GM12878 (cell line): ENCODE measurements around the gene HOXB1. TPM values are rescaled to one million over a fixed set of nuclear protein-coding genes. Genes with fewer than 3 reads are reported as not detected.

Experiments
- ATAC-seq: fragments of 200-7000 bp; cut with Tn5 transposase; 3 replicates; pipeline ENCODE4 v1.9.1; 2020; ENCODE audit warnings: mild to moderate bottlenecking, moderate library complexity
- BruUV-seq: library from RNA; stranded (reverse); fragments of 400-500 nt; replicated peaks from 2 replicates; lab custom pipeline; 2021; lab: Mats Ljungman, UMichigan
- CTCF ChIA-PET: fragments of 300-600 bp; sonication (Branson Sonifier 250); formaldehyde crosslinking; extraction: SDS; loops from one replicate; lab custom pipeline; 2021; ENCODE audit warnings: inconsistent platforms; lab: Yijun Ruan, JAX
- POLR2A ChIA-PET: fragments of 350-600 bp; formaldehyde crosslinking; extraction: SDS; loops from one replicate; lab custom pipeline; 2021; ENCODE audit warnings: inconsistent platforms; lab: Charles Lee
- RAD21 ChIA-PET: fragments of 300-600 bp; sonication (Branson Sonifier 250); formaldehyde crosslinking; loops from one replicate; lab custom pipeline; 2023; ENCODE audit warnings: antibody characterized with exemption; ENCODE audit not compliant: unreplicated experiment; lab: Charles Lee
- SMC1A ChIA-PET: fragments of 300-600 bp; sonication (Branson Sonifier 250); formaldehyde crosslinking; loops from one replicate; lab custom pipeline; 2023; ENCODE audit not compliant: unreplicated experiment, uncharacterized antibody; lab: Charles Lee
- DNase-seq: peaks from one replicate; pipeline ENCODE4 v3.0.0-alpha.2; 2011; ENCODE audit warnings: low read depth, low spot score
- FAIRE-seq: peaks from 3 replicates; lab custom pipeline; 2011; peaks lifted over from hg19 to GRCh38; lab: Jason Lieb, UNC
- H2AFZ ChIP-seq: 2 replicates; pipeline ENCODE4 v1.6.0; 2011; ENCODE audit warnings: low read depth, low read length, control low read depth; ENCODE audit not compliant: control insufficient read depth
- H3K27ac ChIP-seq: 2 replicates; pipeline ENCODE4 v1.5.1; 2011; ENCODE audit warnings: control low read depth; ENCODE audit not compliant: control insufficient read depth, insufficient read depth
- H3K27me3 ChIP-seq, 2 experiments: replicated peaks in 1 of 2; 2 replicates each; pipeline versions ENCODE4 v1.6.0 to v1.6.1; 2011; ENCODE audit warnings: low read length in 1 of 2; ENCODE audit not compliant: control insufficient read depth in 2 of 2, insufficient read depth in 2 of 2
- H3K36me3 ChIP-seq, 2 experiments: 2 replicates each; pipeline ENCODE4 v1.5.1; 2011; ENCODE audit warnings: low read length in 1 of 2; ENCODE audit not compliant: control insufficient read depth in 2 of 2, insufficient read depth in 2 of 2
- H3K4me1 ChIP-seq: 2 replicates; pipeline ENCODE4 v1.6.1; 2011; ENCODE audit warnings: mild to moderate bottlenecking, low read length, moderate library complexity, mixed read lengths; ENCODE audit not compliant: control insufficient read depth, insufficient read depth
- H3K4me2 ChIP-seq: 2 replicates; pipeline ENCODE4 v1.6.0; 2011; ENCODE audit warnings: control low read depth; ENCODE audit not compliant: control insufficient read depth, insufficient read depth
- H3K4me3 ChIP-seq: fragments of 200-600 bp; sonication (generic); 2 replicates; pipeline ENCODE4 v1.5.1; 2016
- H3K79me2 ChIP-seq: 2 replicates; pipeline ENCODE4 v1.6.0; 2011; ENCODE audit warnings: low read length; ENCODE audit not compliant: control insufficient read depth, insufficient read depth
- H3K9ac ChIP-seq: 2 replicates; pipeline ENCODE4 v1.8.0; 2011; ENCODE audit warnings: low read length, control low read depth, mixed read lengths; ENCODE audit not compliant: control insufficient read depth, insufficient read depth
- H3K9me3 ChIP-seq: replicated peaks from 3 replicates; pipeline ENCODE4 v1.5.1; 2011; ENCODE audit warnings: mild to moderate bottlenecking, low read length; ENCODE audit not compliant: control insufficient read depth, insufficient read depth
- H4K20me1 ChIP-seq: 2 replicates; pipeline ENCODE4 v1.6.0; 2011; ENCODE audit not compliant: control insufficient read depth, insufficient read depth
- BHLHE40 ChIP-seq, 2 experiments: fragments of 450-650 bp in 1 of 2; IDR thresholded peaks; 2 replicates each; pipeline ENCODE4 v1.6.1; 2011 to 2017; ENCODE audit warnings: low read depth in 2 of 2, borderline replicate concordance in 1 of 2, improper control_type of control experiment in 1 of 2, low read length in 1 of 2, mild to moderate bottlenecking in 1 of 2
- CHD4 ChIP-seq: fragments of 200-600 bp; sonication (generic); IDR thresholded peaks from 2 replicates; pipeline ENCODE4 v1.6.1; 2016; ENCODE audit warnings: mild to moderate bottlenecking
- GATAD2B ChIP-seq: fragments of 450-650 bp; conservative IDR thresholded peaks from 2 replicates; pipeline ENCODE4 v1.6.1; 2017; ENCODE audit warnings: low read depth, mild to moderate bottlenecking, moderate library complexity
- MEF2A ChIP-seq: IDR thresholded peaks from 2 replicates; pipeline ENCODE4 v1.6.1; 2011; ENCODE audit warnings: low read depth, mild to moderate bottlenecking, low read length, moderate library complexity; ENCODE audit not compliant: insufficient read depth
- MEF2B ChIP-seq: fragments of 450-650 bp; IDR thresholded peaks from 2 replicates; pipeline ENCODE4 v1.6.1; 2018; ENCODE audit warnings: mild to moderate bottlenecking, moderate library complexity; ENCODE audit not compliant: partially characterized antibody, poor library complexity, severe bottlenecking
- RAD51 ChIP-seq: fragments of 450-650 bp; IDR thresholded peaks from 2 replicates; pipeline ENCODE4 v1.6.1; 2016; ENCODE audit warnings: moderate library complexity, mild to moderate bottlenecking, inconsistent platforms
- RUNX3 ChIP-seq: IDR thresholded peaks from 2 replicates; pipeline ENCODE4 v1.6.1; 2012; ENCODE audit warnings: low read length, inconsistent platforms
- SMARCA5 ChIP-seq: fragments of 450-650 bp; IDR thresholded peaks from 2 replicates; pipeline ENCODE4 v1.6.1; 2017; ENCODE audit warnings: mild to moderate bottlenecking
- SUPT20H ChIP-seq: IDR thresholded peaks from 2 replicates; pipeline ENCODE4 v1.6.1; 2011; ENCODE audit warnings: low read depth, mild to moderate bottlenecking, low read length, moderate library complexity, borderline replicate concordance; ENCODE audit not compliant: control insufficient read depth
- ZNF24 ChIP-seq: fragments of 450-650 bp; IDR thresholded peaks from 2 replicates; pipeline ENCODE4 v1.6.1; 2017; ENCODE audit warnings: antibody characterized with exemption, mild to moderate bottlenecking
- ZNF274 ChIP-seq: IDR thresholded peaks from one replicate; pipeline ENCODE4 v1.8.0; 2011; ENCODE audit not compliant: insufficient read length, insufficient read depth
- WGBS: methylation state at CpG from one replicate; pipeline ENCODE4 v1.1.6; 2016; ENCODE audit warnings: low lambda C conversion rate; ENCODE audit not compliant: insufficient replicate concordance, insufficient coverage; ENCODE audit errors: missing lambda C conversion rate; 5-methylcytosine and 5-hydroxymethylcytosine counted together
- in situ Hi-C: fragments of 300-500 bp; cut with MboI; formaldehyde crosslinking; loops from 9 replicates; pipeline ENCODE4 v1.14.3; 2018; ENCODE audit warnings: mixed read lengths
- intact Hi-C: fragments of 100-400 bp; cut with micrococcal nuclease; formaldehyde crosslinking; loops from one replicate; pipeline ENCODE4 v1.14.2; 2022; ENCODE audit not compliant: unreplicated experiment
- polyA plus RNA-seq, 11 experiments: library from polyadenylated mRNA; depleted of rRNA in 4 of 11; unstranded in 6 of 11; stranded (reverse) in 5 of 11; fragments of >200 nt; fragmentation: Nextera tagmentation in 4 of 11; fragmentation: Illumina TruSeq in 1 of 11; extraction: Ambion mirVana in 4 of 11; extraction: Trizol in 1 of 11; gene quantifications; 1 replicate in 1 of 11; 2 replicates in 10 of 11; pipeline versions ENCODE4 v1.2.1 to v1.2.3, GENCODE V29; 2011 to 2016; ENCODE audit warnings: inconsistent platforms in 2 of 11, missing spikeins in 2 of 11, low read depth in 1 of 11
- total RNA-seq, 4 experiments: library from RNA; depleted of rRNA in 3 of 4; stranded (reverse); fragments of >200 nt in 3 of 4; fragmentation: Illumina TruSeq in 1 of 4; extraction: Trizol in 1 of 4; gene quantifications; 2 replicates each; pipeline versions ENCODE4 v1.2.1 to v1.2.3, GENCODE V29; 2013 to 2021
- TF ChIP-seq, protein P1 (sequence below): fragments of 450-650 bp; formaldehyde crosslinking; IDR thresholded peaks from 2 replicates; pipeline ENCODE4 v1.4.0; 2022; ENCODE audit warnings: mild to moderate bottlenecking, moderate library complexity
- TF ChIP-seq, protein P2 (sequence below): IDR thresholded peaks from 2 replicates; pipeline ENCODE4 v1.6.1; 2011; ENCODE audit warnings: low read depth, mild to moderate bottlenecking, low read length, moderate library complexity, borderline replicate concordance; ENCODE audit errors: extremely low read depth
- TF ChIP-seq, protein P3 (sequence below): fragments of 450-650 bp; IDR thresholded peaks from 2 replicates; pipeline ENCODE4 v1.6.1; 2018; ENCODE audit warnings: borderline replicate concordance, mild to moderate bottlenecking; ENCODE audit not compliant: partially characterized antibody
- TF ChIP-seq, protein P4 (sequence below): IDR thresholded peaks from 2 replicates; pipeline ENCODE4 v1.6.1; 2011; ENCODE audit warnings: borderline replicate concordance, low read depth, mild to moderate bottlenecking, moderate library complexity, mixed read lengths, low read length; ENCODE audit not compliant: insufficient read depth; ENCODE audit errors: extremely low read length

HOXB1 gene
- total and polyA plus RNA-seq, 10 of the 15 experiments (the other 5 are each of a cell fraction or from before 2014, with no cell fraction given): not detected

DNA sequence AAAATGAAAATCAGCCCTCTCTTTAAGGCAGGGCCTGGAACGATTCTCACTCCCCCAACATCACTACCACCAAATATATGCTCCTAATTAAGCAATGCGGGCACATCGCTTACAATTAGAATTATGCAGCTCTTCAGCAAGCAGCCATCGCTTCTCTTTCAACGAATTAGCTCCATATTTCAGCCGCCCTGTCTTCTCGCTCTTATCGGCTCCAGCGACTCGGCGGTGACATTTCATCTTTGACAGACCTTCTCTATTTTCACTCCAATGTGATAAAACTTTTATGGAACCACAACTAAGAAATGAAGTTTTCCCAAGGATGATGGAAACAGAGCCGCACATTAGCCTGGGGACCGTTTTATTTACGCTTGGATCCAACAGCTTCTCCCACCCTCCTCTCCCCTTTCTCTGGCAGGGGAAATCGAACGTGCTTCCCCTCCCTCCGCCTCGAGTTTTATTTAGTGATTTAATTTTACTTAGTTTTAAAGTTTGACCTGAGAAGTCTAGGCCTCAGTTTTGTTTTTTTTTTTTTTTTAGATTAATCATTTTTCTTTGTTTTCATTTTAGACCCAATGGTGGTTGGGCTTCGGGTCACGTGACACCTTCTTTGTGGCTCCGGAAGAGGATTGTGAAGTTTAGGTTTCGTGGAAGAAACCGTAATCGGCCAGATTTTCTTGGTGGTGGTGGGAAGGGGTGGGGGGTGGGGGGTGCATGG, 17.2 kb upstream of the HOXB1 start:
- ChIA-PET SMC1A (interaction anchor here (1.0 to 1.8 kb wide), 3 partner anchors 30 to 196 kb away, joined by 3 to 5 read pairs (median 3); no protein-coding TSS in a partner anchor), CTCF (interaction anchor here (0.7 to 1.1 kb wide), 3 partner anchors 45 to 288 kb away, joined by 3 to 4 read pairs (median 3); no protein-coding TSS in a partner anchor), POLR2A (interaction anchor here (0.6 to 1.7 kb wide), 3 partner anchors 9 to 363 kb away, joined by 3 to 8 read pairs (median 5); no protein-coding TSS in a partner anchor), RAD21 (interaction anchor here (1.3 to 1.4 kb wide), 2 partner anchors 27 to 55 kb away, joined by 3 to 4 read pairs; no protein-coding TSS in a partner anchor)
- H3K79me2 ChIP-seq: peaks cover 2% of the 10 kb centered on the region
- H3K9me3 ChIP-seq: no peaks in the 10 kb centered on the region
- H3K36me3 ChIP-seq: peaks cover 0 to 6% of the 10 kb centered on the region in 2 experiments; a peak in 2 of 4 replicates
- peaks cover 7% of the 10 kb centered on the region for H3K4me1 ChIP-seq
- H3K9ac ChIP-seq: no peak overlapping the region
- 58% methylated on average over 24 of the region's 24 CpGs for WGBS
- in situ Hi-C loops: no loop called here
- H3K27me3 ChIP-seq: no peaks in the 10 kb centered on the region
- no peak overlapping the region for H3K4me3 ChIP-seq
- H4K20me1 ChIP-seq: no peaks in the 10 kb centered on the region
- H3K27ac ChIP-seq: no peak overlapping the region
- no peak overlapping the region for H2AFZ ChIP-seq
- intact Hi-C loops: no loop called here
- BruUV-seq: no TSS peak
- no peak for ATAC-seq
- no peak overlapping the region for H3K4me2 ChIP-seq
- FAIRE-seq: no peak
- no peak for DNase-seq
- TF ChIP-seq, protein P1, sequence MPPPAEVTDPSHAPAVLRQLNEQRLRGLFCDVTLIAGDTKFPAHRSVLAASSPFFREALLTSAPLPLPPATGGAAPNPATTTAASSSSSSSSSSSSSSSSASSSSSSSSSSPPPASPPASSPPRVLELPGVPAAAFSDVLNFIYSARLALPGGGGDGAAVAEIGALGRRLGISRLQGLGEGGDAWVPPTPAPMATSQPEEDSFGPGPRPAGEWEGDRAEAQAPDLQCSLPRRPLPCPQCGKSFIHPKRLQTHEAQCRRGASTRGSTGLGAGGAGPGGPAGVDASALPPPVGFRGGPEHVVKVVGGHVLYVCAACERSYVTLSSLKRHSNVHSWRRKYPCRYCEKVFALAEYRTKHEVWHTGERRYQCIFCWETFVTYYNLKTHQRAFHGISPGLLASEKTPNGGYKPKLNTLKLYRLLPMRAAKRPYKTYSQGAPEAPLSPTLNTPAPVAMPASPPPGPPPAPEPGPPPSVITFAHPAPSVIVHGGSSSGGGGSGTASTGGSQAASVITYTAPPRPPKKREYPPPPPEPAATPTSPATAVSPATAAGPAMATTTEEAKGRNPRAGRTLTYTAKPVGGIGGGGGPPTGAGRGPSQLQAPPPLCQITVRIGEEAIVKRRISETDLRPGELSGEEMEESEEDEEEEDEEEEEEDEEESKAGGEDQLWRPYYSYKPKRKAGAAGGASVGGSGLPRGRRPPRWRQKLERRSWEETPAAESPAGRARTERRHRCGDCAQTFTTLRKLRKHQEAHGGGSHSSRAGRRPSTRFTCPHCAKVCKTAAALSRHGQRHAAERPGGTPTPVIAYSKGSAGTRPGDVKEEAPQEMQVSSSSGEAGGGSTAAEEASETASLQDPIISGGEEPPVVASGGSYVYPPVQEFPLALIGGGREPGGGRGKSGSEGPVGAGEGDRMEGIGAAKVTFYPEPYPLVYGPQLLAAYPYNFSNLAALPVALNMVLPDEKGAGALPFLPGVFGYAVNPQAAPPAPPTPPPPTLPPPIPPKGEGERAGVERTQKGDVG (CRISPR knock-in tag): no peak
- TF ChIP-seq, protein P2, sequence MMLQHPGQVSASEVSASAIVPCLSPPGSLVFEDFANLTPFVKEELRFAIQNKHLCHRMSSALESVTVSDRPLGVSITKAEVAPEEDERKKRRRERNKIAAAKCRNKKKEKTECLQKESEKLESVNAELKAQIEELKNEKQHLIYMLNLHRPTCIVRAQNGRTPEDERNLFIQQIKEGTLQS: peak; percentile 11; the same call in 1 of the 2 replicates
- TF ChIP-seq CHD4 (no peak), ZNF24 (no peak), GATAD2B (no peak), ZNF274 (no peak), RUNX3 (no peak), MEF2A (no peak), BHLHE40 (IDR thresholded peaks at IDR 0.05; ENCODE audit: borderline replicate concordance in 1 of 2, low read depth in 2 of 2, low read length in 1 of 2) (no peak), SMARCA5 (no peak), RAD51 (peak; percentile 80; the same call in 1 of the 2 replicates), MEF2B (no peak), SUPT20H (no peak)
- TF ChIP-seq, protein P3, sequence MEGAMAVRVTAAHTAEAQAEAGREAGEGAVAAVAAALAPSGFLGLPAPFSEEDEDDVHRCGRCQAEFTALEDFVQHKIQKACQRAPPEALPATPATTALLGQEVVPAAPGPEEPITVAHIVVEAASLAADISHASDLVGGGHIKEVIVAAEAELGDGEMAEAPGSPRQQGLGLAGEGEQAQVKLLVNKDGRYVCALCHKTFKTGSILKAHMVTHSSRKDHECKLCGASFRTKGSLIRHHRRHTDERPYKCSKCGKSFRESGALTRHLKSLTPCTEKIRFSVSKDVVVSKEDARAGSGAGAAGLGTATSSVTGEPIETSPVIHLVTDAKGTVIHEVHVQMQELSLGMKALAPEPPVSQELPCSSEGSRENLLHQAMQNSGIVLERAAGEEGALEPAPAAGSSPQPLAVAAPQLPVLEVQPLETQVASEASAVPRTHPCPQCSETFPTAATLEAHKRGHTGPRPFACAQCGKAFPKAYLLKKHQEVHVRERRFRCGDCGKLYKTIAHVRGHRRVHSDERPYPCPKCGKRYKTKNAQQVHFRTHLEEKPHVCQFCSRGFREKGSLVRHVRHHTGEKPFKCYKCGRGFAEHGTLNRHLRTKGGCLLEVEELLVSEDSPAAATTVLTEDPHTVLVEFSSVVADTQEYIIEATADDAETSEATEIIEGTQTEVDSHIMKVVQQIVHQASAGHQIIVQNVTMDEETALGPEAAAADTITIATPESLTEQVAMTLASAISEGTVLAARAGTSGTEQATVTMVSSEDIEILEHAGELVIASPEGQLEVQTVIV: no peak
- TF ChIP-seq, protein P4, sequence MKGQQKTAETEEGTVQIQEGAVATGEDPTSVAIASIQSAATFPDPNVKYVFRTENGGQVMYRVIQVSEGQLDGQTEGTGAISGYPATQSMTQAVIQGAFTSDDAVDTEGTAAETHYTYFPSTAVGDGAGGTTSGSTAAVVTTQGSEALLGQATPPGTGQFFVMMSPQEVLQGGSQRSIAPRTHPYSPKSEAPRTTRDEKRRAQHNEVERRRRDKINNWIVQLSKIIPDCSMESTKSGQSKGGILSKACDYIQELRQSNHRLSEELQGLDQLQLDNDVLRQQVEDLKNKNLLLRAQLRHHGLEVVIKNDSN: peak; percentile 8
